Endothelial cell of umbilical vein (primary cell): Measurements from ENCODE around the gene ACKR3. TPM values are rescaled to one million over a fixed set of nuclear protein-coding genes. Genes with fewer than 3 reads are reported as not detected.

ENCODE experiments used
- BruUV-seq: library from RNA; stranded (reverse); fragments of 400-500 nt; replicated peaks from 2 replicates; lab custom pipeline; 2021; lab: Mats Ljungman, UMichigan
- CTCF ChIA-PET: fragments of 300-600, 350-600 bp; sonication (Branson Sonifier 250); formaldehyde crosslinking; loops from one replicate; lab custom pipeline; 2021; ENCODE audit warnings: antibody characterized with exemption, inconsistent platforms; lab: Charles Lee
- POLR2A ChIA-PET: fragments of 300-600, 350-600 bp; sonication (Branson Sonifier 250); formaldehyde crosslinking; loops from one replicate; lab custom pipeline; 2021; ENCODE audit warnings: antibody characterized with exemption, inconsistent platforms; lab: Charles Lee
- DNase-seq: peaks from one replicate; pipeline ENCODE4 v3.0.0-alpha.2; 2011; ENCODE audit warnings: low read depth, low spot score
- FAIRE-seq: peaks from 2 replicates; lab custom pipeline; 2011; peaks lifted over from hg19 to GRCh38; lab: Jason Lieb, UNC
- H2AFZ ChIP-seq: 2 replicates; pipeline ENCODE4 v1.6.0; 2012; ENCODE audit warnings: low read depth, low read length, control low read depth, inconsistent platforms
- H3K27ac ChIP-seq: 2 replicates; pipeline ENCODE4 v1.5.1; 2011; ENCODE audit warnings: low read depth, mild to moderate bottlenecking, control low read depth, low read length, moderate library complexity; ENCODE audit not compliant: insufficient read depth
- H3K27me3 ChIP-seq, 2 experiments: 2 replicates each; pipeline versions ENCODE4 v1.6.0 to v1.6.1; 2011; ENCODE audit warnings: low read length in 2 of 2, mixed read lengths in 1 of 2; ENCODE audit not compliant: control insufficient read depth in 2 of 2, insufficient read depth in 2 of 2
- H3K36me3 ChIP-seq, 2 experiments: 2 replicates in 1 of 2; 3 replicates in 1 of 2; pipeline ENCODE4 v1.5.1; 2011; ENCODE audit warnings: low read length in 2 of 2, mild to moderate bottlenecking in 1 of 2, moderate library complexity in 1 of 2; ENCODE audit not compliant: control insufficient read depth in 2 of 2, insufficient read depth in 2 of 2; ENCODE audit errors: extremely low read depth in 1 of 2
- H3K4me1 ChIP-seq: 3 replicates; pipeline ENCODE4 v1.5.1; 2011; ENCODE audit warnings: mild to moderate bottlenecking, low read length; ENCODE audit not compliant: control insufficient read depth, insufficient read depth; ENCODE audit errors: extremely low read depth
- H3K4me2 ChIP-seq: 2 replicates; pipeline ENCODE4 v1.6.1; 2011; ENCODE audit warnings: low read length, control low read depth, mixed read lengths; ENCODE audit not compliant: insufficient read depth
- H3K4me3 ChIP-seq, 3 experiments: fragments of 200-600 bp in 1 of 3; sonication (generic), shearing (Covaris generic) in 1 of 3; replicated peaks in 1 of 3; 2 replicates each; pipeline ENCODE4 v1.5.1; 2011 to 2016; ENCODE audit warnings: control low read depth in 3 of 3, low read length in 3 of 3, mild to moderate bottlenecking in 2 of 3, inconsistent platforms in 1 of 3, low read depth in 1 of 3, moderate library complexity in 1 of 3; ENCODE audit not compliant: insufficient read depth in 1 of 3
- H3K79me2 ChIP-seq: 2 replicates; pipeline ENCODE4 v1.6.0; 2012; ENCODE audit warnings: low read length, inconsistent platforms; ENCODE audit not compliant: control insufficient read depth, insufficient read depth
- H3K9ac ChIP-seq: replicated peaks from 2 replicates; pipeline ENCODE3; 2011; ENCODE audit warnings: low read length, control low read depth; ENCODE audit not compliant: insufficient read depth; ENCODE audit errors: extremely low read depth
- H3K9me1 ChIP-seq: replicated peaks from 3 replicates; pipeline ENCODE4 v1.6.0; 2011; ENCODE audit warnings: mild to moderate bottlenecking, low read length; ENCODE audit not compliant: control insufficient read depth, insufficient read depth; ENCODE audit errors: extremely low read depth
- H3K9me3 ChIP-seq: replicated peaks from 2 replicates; pipeline ENCODE4 v1.5.1; 2012; ENCODE audit warnings: low read length, inconsistent platforms; ENCODE audit not compliant: control insufficient read depth, insufficient read depth
- H4K20me1 ChIP-seq: replicated peaks from 2 replicates; pipeline ENCODE3; 2011; ENCODE audit warnings: mild to moderate bottlenecking, low read length; ENCODE audit not compliant: control insufficient read depth, insufficient read depth; ENCODE audit errors: extremely low read depth
- EZH2 ChIP-seq: IDR thresholded peaks from 2 replicates; pipeline ENCODE4 v1.6.1; 2012; ENCODE audit warnings: borderline replicate concordance, low read depth, mild to moderate bottlenecking, moderate library complexity, low read length, inconsistent platforms; ENCODE audit not compliant: severe bottlenecking
- FOS ChIP-seq: IDR thresholded peaks from 2 replicates; pipeline ENCODE4 v1.6.1; 2011; ENCODE audit warnings: mild to moderate bottlenecking, low read length, moderate library complexity, borderline replicate concordance; ENCODE audit not compliant: insufficient read depth
- GATA2 ChIP-seq: IDR thresholded peaks from 2 replicates; pipeline ENCODE4 v1.7.0; 2011; ENCODE audit warnings: low read depth, mild to moderate bottlenecking, moderate library complexity, mixed read lengths, low read length; ENCODE audit not compliant: insufficient read length, insufficient read depth
- JUN ChIP-seq: IDR thresholded peaks from 2 replicates; pipeline ENCODE4 v1.6.1; 2011; ENCODE audit warnings: borderline replicate concordance, low read depth; ENCODE audit not compliant: insufficient read length, insufficient read depth
- MYC ChIP-seq: IDR thresholded peaks from one replicate; pipeline ENCODE4 v1.6.1; 2011; ENCODE audit warnings: mild to moderate bottlenecking, low read depth, low read length
- POLR2A ChIP-seq: IDR thresholded peaks from 2 replicates; pipeline ENCODE4 v1.6.1; 2012; ENCODE audit warnings: low read depth, mild to moderate bottlenecking, control low read depth, low read length
- POLR2AphosphoS5 ChIP-seq: IDR thresholded peaks from 2 replicates; pipeline ENCODE4 v1.6.1; 2012; ENCODE audit warnings: low read depth, mild to moderate bottlenecking, control low read depth, low read length, moderate library complexity; ENCODE audit not compliant: insufficient read depth
- dilution Hi-C: fragments of 300-500 bp; cut with MboI; formaldehyde crosslinking; loops from one replicate; pipeline ENCODE4 v1.15.0; 2019; ENCODE audit warnings: low sequenced_read_pairs; ENCODE audit not compliant: extremely low pct_ligation_motif_present
- intact Hi-C: fragments of 100-400 bp; cut with micrococcal nuclease; formaldehyde crosslinking; loops from one replicate; pipeline ENCODE4 v1.10.0; 2022
- polyA plus RNA-seq, 4 experiments: library from polyadenylated mRNA; depleted of rRNA in 3 of 4; stranded (reverse) in 3 of 4; unstranded in 1 of 4; fragments of >200 nt; gene quantifications; 2 replicates each; pipeline versions ENCODE4 v1.2.1 to v1.2.3, GENCODE V29; 2011 to 2012; ENCODE audit warnings: missing spikeins in 1 of 4
- total RNA-seq: library from RNA; stranded (reverse); gene quantifications from 2 replicates; pipeline ENCODE4 v1.2.3, GENCODE V29; 2021
- TF ChIP-seq, protein P1 (sequence below), 2 donors: IDR thresholded peaks; 1 replicate in 1 of 2; 2 replicates in 1 of 2; pipeline ENCODE4 v1.5.1; 2011; ENCODE audit warnings: low read length in 2 of 2, mild to moderate bottlenecking in 2 of 2, moderate library complexity in 2 of 2, control low read depth in 1 of 2, inconsistent platforms in 1 of 2, low read depth in 1 of 2; ENCODE audit not compliant: insufficient read depth in 1 of 2; ENCODE audit errors: extremely low read depth in 1 of 2
- TF ChIP-seq, protein P2 (sequence below): IDR thresholded peaks from 2 replicates; pipeline ENCODE4 v1.6.1; 2011; ENCODE audit not compliant: insufficient read depth, insufficient read length

The ACKR3 gene
- total and polyA plus RNA-seq, 2 donors (not counting 3 experiments of a cell fraction or from before 2014, with no cell fraction given): 31.1 to 428 TPM

DNA sequence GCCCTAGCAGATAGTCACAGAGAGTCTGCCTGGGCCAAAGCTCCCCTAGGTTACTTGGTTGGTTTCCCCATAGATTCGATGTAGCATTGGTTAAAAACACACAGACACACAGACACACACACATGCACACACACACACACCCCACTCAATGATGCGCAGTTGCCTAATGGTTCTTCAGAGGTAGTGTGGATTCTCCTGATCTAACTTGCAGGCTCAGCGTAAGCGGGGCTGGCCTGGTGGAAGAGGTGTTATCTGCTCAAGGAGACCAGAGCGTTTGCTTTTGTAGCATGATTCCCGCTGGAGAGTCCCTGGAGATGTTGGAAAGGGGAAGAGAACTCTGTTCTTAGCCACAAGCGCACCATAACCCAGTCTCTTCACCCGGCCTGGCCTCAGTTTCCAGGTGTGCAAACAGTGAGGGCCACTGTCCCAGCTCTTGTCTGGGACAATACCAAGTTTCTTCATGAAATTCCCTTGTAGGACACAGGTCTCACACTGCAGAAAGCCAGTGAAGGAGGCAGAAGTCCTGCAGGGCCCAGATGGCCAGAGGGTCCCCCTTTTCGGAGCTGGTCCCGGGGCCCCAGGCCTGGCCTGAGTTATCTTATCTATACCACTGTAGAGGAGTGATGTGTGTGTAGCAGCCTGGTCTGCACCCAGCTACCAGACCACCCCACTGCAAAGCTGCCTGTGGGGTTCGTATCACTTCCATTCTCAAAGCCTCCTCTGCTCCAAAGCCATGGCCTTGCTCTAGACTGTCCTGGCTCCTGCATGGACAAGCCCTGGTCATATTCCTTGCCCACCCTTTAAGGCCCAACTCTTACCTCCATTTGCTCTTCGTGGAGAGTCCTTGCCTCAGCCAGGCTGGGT, 3.7 kb downstream of the ACKR3 start:
- FAIRE-seq (no peak), DNase-seq (no peak)
- Histone ChIP-seq H3K9me3 (no peaks in the 10 kb centered on the region), H3K9me1 (no peaks in the 10 kb centered on the region), H3K9ac (no peak overlapping the region), H3K4me1 (peaks cover 78% of the 10 kb centered on the region), H3K36me3 (peaks cover 0 to 2% of the 10 kb centered on the region in 2 experiments), H3K4me3 (peak overlapping the region in 1 of 3 experiments; percentile 5), H4K20me1 (no peaks in the 10 kb centered on the region), H3K79me2 (peaks cover 35% of the 10 kb centered on the region), H2AFZ (peak overlapping the region; percentile 69), H3K27ac (no peak overlapping the region), H3K4me2 (peak overlapping the region; percentile 75), H3K27me3 (no peaks in the 10 kb centered on the region)
- TF ChIP-seq MYC: no peak
- TF ChIP-seq POLR2A: no peak
- no peak for TF ChIP-seq FOS
- TF ChIP-seq EZH2: no peak
- no peak for TF ChIP-seq JUN
- TF ChIP-seq GATA2: no peak
- TF ChIP-seq POLR2AphosphoS5: no peak
- TF ChIP-seq, protein P1, sequence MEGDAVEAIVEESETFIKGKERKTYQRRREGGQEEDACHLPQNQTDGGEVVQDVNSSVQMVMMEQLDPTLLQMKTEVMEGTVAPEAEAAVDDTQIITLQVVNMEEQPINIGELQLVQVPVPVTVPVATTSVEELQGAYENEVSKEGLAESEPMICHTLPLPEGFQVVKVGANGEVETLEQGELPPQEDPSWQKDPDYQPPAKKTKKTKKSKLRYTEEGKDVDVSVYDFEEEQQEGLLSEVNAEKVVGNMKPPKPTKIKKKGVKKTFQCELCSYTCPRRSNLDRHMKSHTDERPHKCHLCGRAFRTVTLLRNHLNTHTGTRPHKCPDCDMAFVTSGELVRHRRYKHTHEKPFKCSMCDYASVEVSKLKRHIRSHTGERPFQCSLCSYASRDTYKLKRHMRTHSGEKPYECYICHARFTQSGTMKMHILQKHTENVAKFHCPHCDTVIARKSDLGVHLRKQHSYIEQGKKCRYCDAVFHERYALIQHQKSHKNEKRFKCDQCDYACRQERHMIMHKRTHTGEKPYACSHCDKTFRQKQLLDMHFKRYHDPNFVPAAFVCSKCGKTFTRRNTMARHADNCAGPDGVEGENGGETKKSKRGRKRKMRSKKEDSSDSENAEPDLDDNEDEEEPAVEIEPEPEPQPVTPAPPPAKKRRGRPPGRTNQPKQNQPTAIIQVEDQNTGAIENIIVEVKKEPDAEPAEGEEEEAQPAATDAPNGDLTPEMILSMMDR (IDR thresholded peaks at IDR 0.05; ENCODE audit: extremely low read depth in 1 of 2, insufficient read depth in 1 of 2, low read depth in 1 of 2, low read length in 2 of 2): no peak
- TF ChIP-seq, protein P2, sequence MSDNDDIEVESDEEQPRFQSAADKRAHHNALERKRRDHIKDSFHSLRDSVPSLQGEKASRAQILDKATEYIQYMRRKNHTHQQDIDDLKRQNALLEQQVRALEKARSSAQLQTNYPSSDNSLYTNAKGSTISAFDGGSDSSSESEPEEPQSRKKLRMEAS: no peak
- intact Hi-C loops: loop anchor here (5.0 kb wide), 1 partner anchor 406 kb away; the partner anchor contains the start of gene GBX2
- dilution Hi-C loops: no loop called here
- ChIA-PET CTCF (interaction anchor here (0.7 to 1.6 kb wide), 2 partner anchors 61 kb away, joined by 3 to 4 read pairs; no protein-coding TSS in a partner anchor), POLR2A (interaction anchor here (0.6 kb wide), 1 partner anchor 447 kb away, joined by 6 read pairs; no protein-coding TSS in a partner anchor)
- BruUV-seq: no TSS peak
